ENCODE data around the gene PLAU.
"Not testable (repeated sequence)": the region's sequence is repeated elsewhere in the genome, so short reads cannot be mapped to it uniquely, and the experiment has no call there.

The PLAU gene

GRCh38 chr10:73956476-73957359 is 45.8 kb downstream of the PLAU start:
- DNase-seq: no peak

- DNase-seq: no peak
These were observed 48.7 kb downstream of the PLAU start for GRCh38 chr10:73959484-73960243.

GRCh38 chr10:73962386-73962785 is 51.5 kb downstream of the PLAU start:
- DNase-seq: no peak

GRCh38 chr10:73963533-73963932 is 52.6 kb downstream of the PLAU start:
- not testable (repeated sequence) for DNase-seq

- DNase-seq: no peak
These were observed 53.8 kb downstream of the PLAU start for GRCh38 chr10:73964743-73965142.

GRCh38 chr10:73965267-73965889 is 54.4 kb downstream of the PLAU start:
- DNase-seq: not testable (repeated sequence)

GRCh38 chr10:73965890-73966768 is 55.2 kb downstream of the PLAU start:
- DNase-seq: no peak

GRCh38 chr10:73967022-73967429 is 56.1 kb downstream of the PLAU start:
- no peak for DNase-seq

All from NCI-H510A treated with DMSO at 0.1 percent for 48 hours (cell line).